ENCODE results near the gene CFAP206.

CFAP206 gene

DNA sequence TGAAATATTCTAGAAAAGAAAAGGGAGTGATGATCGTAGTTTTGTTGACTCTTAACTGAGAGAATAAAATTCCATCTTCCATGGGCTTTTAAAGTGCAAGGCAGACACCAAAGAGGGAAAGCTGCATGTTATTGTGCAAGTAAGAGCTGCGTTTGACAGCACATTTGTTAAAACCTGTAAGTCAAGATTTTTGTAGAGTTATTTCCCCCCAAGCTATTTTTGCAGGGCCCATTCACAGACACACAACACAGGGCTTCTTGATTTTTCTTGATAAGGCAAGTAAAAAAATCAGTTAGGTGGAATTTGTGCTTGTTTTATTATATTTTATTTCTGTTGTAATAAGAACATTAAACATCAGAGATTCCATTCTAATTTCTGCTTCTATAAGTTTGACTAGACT lies 13.8 kb downstream of the CFAP206 start (continued):
- no peak for TF ChIP-seq ZNF8 (CRISPR knock-in tag; IDR thresholded peaks at IDR 0.05)

DNA sequence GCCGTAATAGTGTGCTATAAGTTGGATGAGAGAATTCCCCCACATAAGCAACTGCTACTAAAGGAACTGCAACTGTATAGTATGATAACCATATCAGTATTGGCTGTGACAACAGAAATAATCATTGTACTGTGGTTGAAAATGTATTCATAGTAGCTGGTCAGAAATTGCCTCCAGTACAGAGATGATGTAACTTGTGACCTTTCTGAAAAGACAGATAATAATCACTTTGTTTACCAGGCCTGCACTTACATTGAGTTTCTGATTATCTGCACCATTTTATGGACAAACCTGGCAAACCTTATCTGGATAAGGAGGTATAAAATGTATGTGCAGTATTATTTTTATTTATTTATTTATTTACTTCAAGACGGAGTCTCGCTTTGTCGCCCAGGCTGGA lies 19.0 kb downstream of the CFAP206 start:
- TF ChIP-seq ZFP30 (CRISPR knock-in tag; IDR thresholded peaks at IDR 0.05) (no peak), TOX (CRISPR knock-in tag; IDR thresholded peaks at IDR 0.05; ENCODE audit: borderline replicate concordance) (no peak), RARB (CRISPR knock-in tag; IDR thresholded peaks at IDR 0.05) (no peak), ZC3H10 (CRISPR knock-in tag; IDR thresholded peaks at IDR 0.05) (no peak), ARNTL (CRISPR knock-in tag; IDR thresholded peaks at IDR 0.05; ENCODE audit: borderline replicate concordance, low read depth) (no peak), CSDC2 (CRISPR knock-in tag; IDR thresholded peaks at IDR 0.05) (no peak), SNAI2 (CRISPR knock-in tag; IDR thresholded peaks at IDR 0.05) (no peak), BACH2 (CRISPR knock-in tag; IDR thresholded peaks at IDR 0.05; ENCODE audit: borderline replicate concordance) (no peak), TCF4 (CRISPR knock-in tag; IDR thresholded peaks at IDR 0.05; ENCODE audit: borderline replicate concordance) (no peak), ZNF70 (CRISPR knock-in tag; IDR thresholded peaks at IDR 0.05) (no peak), PPARA (CRISPR knock-in tag; IDR thresholded peaks at IDR 0.05; ENCODE audit: borderline replicate concordance) (no peak), ESRRG (CRISPR knock-in tag; IDR thresholded peaks at IDR 0.05) (no peak), ZFP3 (CRISPR knock-in tag; IDR thresholded peaks at IDR 0.05) (no peak)
- TF ChIP-seq, protein P1, sequence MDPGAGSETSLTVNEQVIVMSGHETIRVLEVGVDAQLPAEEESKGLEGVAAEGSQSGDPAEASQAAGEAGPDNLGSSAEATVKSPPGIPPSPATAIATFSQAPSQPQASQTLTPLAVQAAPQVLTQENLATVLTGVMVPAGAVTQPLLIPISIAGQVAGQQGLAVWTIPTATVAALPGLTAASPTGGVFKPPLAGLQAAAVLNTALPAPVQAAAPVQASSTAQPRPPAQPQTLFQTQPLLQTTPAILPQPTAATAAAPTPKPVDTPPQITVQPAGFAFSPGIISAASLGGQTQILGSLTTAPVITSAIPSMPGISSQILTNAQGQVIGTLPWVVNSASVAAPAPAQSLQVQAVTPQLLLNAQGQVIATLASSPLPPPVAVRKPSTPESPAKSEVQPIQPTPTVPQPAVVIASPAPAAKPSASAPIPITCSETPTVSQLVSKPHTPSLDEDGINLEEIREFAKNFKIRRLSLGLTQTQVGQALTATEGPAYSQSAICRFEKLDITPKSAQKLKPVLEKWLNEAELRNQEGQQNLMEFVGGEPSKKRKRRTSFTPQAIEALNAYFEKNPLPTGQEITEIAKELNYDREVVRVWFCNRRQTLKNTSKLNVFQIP (CRISPR knock-in tag; IDR thresholded peaks at IDR 0.05; ENCODE audit: borderline replicate concordance, low read depth): no peak
- TF ChIP-seq, protein P2, sequence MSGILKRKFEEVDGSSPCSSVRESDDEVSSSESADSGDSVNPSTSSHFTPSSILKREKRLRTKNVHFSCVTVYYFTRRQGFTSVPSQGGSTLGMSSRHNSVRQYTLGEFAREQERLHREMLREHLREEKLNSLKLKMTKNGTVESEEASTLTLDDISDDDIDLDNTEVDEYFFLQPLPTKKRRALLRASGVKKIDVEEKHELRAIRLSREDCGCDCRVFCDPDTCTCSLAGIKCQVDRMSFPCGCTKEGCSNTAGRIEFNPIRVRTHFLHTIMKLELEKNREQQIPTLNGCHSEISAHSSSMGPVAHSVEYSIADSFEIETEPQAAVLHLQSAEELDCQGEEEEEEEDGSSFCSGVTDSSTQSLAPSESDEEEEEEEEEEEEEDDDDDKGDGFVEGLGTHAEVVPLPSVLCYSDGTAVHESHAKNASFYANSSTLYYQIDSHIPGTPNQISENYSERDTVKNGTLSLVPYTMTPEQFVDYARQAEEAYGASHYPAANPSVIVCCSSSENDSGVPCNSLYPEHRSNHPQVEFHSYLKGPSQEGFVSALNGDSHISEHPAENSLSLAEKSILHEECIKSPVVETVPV (CRISPR knock-in tag; IDR thresholded peaks at IDR 0.05): no peak
- TF ChIP-seq, protein P3, sequence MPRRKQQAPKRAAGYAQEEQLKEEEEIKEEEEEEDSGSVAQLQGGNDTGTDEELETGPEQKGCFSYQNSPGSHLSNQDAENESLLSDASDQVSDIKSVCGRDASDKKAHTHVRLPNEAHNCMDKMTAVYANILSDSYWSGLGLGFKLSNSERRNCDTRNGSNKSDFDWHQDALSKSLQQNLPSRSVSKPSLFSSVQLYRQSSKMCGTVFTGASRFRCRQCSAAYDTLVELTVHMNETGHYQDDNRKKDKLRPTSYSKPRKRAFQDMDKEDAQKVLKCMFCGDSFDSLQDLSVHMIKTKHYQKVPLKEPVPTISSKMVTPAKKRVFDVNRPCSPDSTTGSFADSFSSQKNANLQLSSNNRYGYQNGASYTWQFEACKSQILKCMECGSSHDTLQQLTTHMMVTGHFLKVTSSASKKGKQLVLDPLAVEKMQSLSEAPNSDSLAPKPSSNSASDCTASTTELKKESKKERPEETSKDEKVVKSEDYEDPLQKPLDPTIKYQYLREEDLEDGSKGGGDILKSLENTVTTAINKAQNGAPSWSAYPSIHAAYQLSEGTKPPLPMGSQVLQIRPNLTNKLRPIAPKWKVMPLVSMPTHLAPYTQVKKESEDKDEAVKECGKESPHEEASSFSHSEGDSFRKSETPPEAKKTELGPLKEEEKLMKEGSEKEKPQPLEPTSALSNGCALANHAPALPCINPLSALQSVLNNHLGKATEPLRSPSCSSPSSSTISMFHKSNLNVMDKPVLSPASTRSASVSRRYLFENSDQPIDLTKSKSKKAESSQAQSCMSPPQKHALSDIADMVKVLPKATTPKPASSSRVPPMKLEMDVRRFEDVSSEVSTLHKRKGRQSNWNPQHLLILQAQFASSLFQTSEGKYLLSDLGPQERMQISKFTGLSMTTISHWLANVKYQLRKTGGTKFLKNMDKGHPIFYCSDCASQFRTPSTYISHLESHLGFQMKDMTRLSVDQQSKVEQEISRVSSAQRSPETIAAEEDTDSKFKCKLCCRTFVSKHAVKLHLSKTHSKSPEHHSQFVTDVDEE (CRISPR knock-in tag; IDR thresholded peaks at IDR 0.05): no peak
- ATAC-seq: no peak

DNA sequence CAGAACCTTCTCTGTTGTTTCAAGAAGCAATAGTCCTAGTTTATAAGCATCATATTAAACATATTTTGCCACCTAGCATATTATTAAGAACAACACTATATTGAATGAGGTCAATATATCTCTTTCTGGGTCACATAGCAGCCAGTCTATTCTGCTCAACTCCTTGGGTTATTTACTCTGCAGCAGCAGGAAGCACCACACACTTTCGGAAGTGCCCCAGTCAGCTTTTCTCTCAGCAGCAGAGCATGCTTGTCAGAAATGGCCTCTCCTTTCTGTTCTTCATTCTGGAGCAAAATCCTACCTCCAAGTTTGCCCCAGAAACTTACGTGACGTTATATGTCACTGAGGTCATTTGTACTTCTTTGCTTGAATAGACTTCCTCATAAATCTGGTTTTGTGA lies 22.7 kb downstream of the CFAP206 start:
- TF ChIP-seq BACH2 (CRISPR knock-in tag; IDR thresholded peaks at IDR 0.05; ENCODE audit: borderline replicate concordance) (no peak), ZC3H10 (CRISPR knock-in tag; IDR thresholded peaks at IDR 0.05) (no peak), ZNF70 (CRISPR knock-in tag; IDR thresholded peaks at IDR 0.05) (no peak), ARNTL (CRISPR knock-in tag; IDR thresholded peaks at IDR 0.05; ENCODE audit: borderline replicate concordance, low read depth) (no peak), ZFP3 (CRISPR knock-in tag; IDR thresholded peaks at IDR 0.05) (no peak), ZFP30 (CRISPR knock-in tag; IDR thresholded peaks at IDR 0.05) (no peak), PPARA (CRISPR knock-in tag; IDR thresholded peaks at IDR 0.05; ENCODE audit: borderline replicate concordance) (no peak), ISL1 (CRISPR knock-in tag; IDR thresholded peaks at IDR 0.05) (no peak), CSDC2 (CRISPR knock-in tag; IDR thresholded peaks at IDR 0.05) (no peak)
- TF ChIP-seq, protein P1 (CRISPR knock-in tag; IDR thresholded peaks at IDR 0.05; ENCODE audit: borderline replicate concordance, low read depth): no peak
- TF ChIP-seq, protein P3 (CRISPR knock-in tag; IDR thresholded peaks at IDR 0.05): no peak
- ATAC-seq: no peak
